NCI-H2196 treated with DMSO at 0.1 percent for 48 hours (cell line): ENCODE measurements around the gene FNDC8.
"Not testable (repeated sequence)": the region's sequence is repeated elsewhere in the genome, so short reads cannot be mapped to it uniquely, and the experiment has no call there.

Source experiments
- DNase-seq: peaks from one replicate; lab custom pipeline; 2025; ENCODE audit not compliant: unreplicated experiment; lab: John Stamatoyannopoulos, UW

The FNDC8 gene

DNA sequence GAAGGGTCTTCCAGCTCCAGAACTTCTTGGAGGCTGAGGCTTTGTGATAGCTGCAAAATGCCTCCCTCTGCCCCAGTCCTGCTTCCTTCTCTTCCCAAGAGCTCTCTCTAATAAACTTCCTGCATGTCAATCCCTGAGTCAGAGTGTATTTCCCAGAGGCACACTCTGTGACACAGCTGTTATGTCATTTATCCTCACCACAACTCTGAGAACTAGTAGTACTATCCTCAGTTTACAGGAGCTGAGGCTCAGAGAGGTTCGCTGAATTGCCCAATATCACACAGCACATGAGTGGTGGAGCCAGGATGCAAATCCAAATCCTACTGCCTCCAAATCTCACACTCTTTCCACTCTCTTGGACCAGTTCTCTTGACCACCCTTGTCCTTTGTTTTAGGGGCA is 46.3 kb downstream of the FNDC8 start:
- DNase-seq, result no peak

DNA sequence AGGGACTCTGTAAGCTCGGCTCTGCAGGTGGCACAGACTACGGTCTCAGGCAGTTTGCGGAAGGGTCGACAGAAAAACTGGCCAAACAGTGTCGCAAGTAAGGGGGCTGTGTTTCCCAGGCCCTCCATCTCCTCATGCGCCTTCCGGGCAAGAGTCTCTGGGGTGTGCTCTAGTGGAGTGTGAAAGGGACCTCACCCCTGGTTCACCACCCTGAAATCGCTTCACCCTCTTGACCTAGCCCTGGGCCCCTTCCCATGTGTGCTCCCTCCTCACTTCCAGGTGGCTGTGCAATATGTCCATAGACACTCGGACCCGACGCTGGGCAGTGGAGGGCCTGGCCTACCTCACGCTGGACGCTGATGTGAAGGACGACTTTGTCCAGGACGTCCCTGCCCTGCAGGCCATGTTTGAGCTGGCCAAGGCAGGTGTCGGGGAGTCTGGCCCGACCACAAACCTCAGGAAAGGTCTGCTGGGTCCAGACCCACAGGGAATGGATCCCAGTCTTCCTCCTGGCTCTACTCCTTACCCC is 48.5 kb downstream of the FNDC8 start:
- DNase-seq, result no peak

GRCh38 chr17:35170968-35171771 is 49.8 kb downstream of the FNDC8 start:
- DNase-seq, result no peak

GRCh38 chr17:35171834-35172233 is 50.4 kb downstream of the FNDC8 start:
- no peak for DNase-seq

- DNase-seq, result not testable (repeated sequence)
Observed at GRCh38 chr17:35172321-35172720, 50.9 kb downstream of the FNDC8 start.

DNA sequence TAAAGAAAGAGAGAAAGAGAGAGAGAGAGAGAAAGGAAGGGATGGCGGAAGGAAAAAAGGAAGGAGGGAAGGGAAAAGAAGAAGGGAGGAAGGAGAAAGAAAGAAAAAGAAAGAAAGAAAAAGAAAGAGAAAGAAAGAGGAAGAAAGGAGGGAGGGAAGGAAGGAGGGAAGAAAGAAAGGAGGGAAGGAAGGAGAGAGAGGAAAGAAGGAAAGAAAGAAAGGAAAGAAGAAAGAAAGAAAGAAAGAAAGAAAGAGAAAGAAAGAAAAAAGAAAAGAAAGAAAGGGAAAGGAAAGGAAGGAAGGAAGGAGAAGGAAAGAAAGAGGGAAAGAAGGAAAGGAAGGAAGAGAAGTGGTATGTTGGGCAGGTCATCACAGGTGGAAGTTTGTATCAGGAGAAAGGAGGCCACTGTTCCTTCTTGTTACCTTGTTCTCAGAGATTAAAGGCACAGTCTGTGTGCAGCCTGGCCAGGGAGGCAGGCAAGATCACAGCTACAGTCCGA is 53.5 kb downstream of the FNDC8 start:
- DNase-seq, result no peak

GRCh38 chr17:35175638-35176415 is 54.4 kb downstream of the FNDC8 start:
- DNase-seq, result no peak

DNA sequence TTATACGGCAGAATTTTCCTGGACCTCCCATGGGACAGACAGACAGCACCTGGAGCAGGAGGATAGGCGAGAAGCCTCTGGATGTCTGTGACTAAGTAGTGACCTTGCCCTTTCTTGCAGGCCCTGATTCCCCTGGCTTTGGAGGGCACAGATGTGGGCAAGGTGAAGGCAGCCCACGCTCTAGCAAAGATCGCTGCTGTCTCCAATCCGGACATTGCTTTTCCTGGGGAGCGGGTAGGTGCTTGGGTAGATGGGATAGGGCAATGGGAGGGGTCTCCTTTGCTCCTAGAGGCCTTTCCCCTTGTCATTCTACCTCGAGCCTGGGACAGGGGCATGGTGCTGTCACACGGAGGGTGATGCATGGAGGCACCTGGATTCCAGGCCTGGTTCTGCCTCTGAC is 55.5 kb downstream of the FNDC8 start:
- no peak for DNase-seq

GRCh38 chr17:35179379-35179778 is 58.0 kb downstream of the FNDC8 start:
- not testable (repeated sequence) for DNase-seq
